Measurements from ENCODE around the gene ZNF491.

The ZNF491 gene

DNA sequence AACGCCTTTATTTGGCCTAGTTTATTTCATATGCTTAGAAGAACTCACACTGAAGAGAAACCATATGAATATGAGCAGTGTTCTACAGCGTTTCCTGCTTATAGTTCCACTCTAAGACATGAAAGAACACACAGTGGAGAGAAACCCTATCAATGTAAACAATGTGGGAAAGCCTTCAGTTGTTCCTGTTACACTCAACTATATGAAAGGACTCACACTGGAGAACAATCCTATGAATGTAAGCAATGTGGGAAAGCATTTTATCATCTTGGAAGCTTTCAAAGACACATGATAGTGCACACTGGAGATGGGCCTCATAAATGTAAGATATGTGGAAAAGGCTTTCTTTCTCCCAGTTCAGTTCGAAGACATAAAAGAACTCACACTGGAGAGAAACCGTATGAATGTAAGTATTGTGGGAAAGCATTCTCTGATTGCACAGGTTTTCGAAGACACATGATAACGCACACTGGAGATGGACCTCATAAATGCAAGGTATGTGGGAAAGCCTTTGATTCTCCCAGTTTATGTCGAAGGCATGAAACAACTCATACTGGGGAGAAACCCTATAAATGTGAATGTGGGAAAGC is 17.8 kb upstream of the ZNF491 start:
- H2AFZ ChIP-seq (ENCODE audit: low read depth) = no peak overlapping the region
- H3K27ac ChIP-seq = no peak overlapping the region
- H3K36me3 ChIP-seq (ENCODE audit: insufficient read depth) = no peaks in the 10 kb centered on the region; the same call in 1 of the 2 replicates
- no peak overlapping the region for H3K4me3 ChIP-seq (IDR thresholded peaks at IDR 0.05; ENCODE audit: insufficient read depth, low read depth, low read length)
- no peaks in the 10 kb centered on the region for H3K79me2 ChIP-seq (ENCODE audit: insufficient read depth, low read depth)
- no peaks in the 10 kb centered on the region for H4K20me1 ChIP-seq (ENCODE audit: insufficient read depth)
- H3K27me3 ChIP-seq (ENCODE audit: insufficient read depth, low read depth) = no peaks in the 10 kb centered on the region
- no peak overlapping the region for H3K9ac ChIP-seq
- H3K4me1 ChIP-seq (ENCODE audit: low read depth, poor library complexity, severe bottlenecking) = no peaks in the 10 kb centered on the region
- no peak overlapping the region for H3K4me2 ChIP-seq
- TF ChIP-seq, protein P1, sequence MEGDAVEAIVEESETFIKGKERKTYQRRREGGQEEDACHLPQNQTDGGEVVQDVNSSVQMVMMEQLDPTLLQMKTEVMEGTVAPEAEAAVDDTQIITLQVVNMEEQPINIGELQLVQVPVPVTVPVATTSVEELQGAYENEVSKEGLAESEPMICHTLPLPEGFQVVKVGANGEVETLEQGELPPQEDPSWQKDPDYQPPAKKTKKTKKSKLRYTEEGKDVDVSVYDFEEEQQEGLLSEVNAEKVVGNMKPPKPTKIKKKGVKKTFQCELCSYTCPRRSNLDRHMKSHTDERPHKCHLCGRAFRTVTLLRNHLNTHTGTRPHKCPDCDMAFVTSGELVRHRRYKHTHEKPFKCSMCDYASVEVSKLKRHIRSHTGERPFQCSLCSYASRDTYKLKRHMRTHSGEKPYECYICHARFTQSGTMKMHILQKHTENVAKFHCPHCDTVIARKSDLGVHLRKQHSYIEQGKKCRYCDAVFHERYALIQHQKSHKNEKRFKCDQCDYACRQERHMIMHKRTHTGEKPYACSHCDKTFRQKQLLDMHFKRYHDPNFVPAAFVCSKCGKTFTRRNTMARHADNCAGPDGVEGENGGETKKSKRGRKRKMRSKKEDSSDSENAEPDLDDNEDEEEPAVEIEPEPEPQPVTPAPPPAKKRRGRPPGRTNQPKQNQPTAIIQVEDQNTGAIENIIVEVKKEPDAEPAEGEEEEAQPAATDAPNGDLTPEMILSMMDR (conservative IDR thresholded peaks at IDR 0.05; ENCODE audit: low read depth, low read length) = no peak

DNA sequence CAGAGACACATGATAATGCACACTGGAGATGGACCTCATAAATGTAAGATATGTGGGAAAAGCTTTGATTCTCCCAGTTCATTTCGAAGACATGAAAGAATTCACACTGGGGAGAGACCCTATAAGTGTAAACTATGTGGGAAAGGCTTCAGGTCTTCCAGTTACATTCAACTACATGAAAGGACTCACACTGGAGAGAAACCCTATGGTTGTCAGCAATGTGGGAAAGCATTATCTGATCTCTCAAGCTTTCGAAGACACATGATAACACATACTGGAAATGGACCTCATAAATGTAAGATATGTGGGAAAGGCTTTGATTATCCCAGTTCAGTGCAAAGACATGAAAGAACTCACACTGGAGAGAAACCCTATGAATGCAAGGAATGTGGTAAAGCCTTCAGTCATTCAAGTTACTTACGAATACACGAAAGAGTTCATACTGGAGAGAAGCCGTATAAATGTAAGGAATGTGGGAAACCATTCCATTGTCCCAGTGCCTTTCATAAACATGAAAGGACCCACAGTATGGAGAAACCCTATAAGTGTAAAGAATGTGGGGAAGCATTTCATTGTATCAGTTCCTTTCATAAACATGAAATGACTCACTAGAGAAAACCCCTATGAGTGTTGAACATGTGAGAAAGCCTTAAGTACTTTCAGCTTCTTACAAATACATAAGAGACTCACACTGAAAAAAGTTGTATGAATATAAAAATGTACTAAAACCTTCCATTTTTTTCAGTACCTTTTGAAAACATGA is 16.8 kb upstream of the ZNF491 start:
- no peak overlapping the region for H3K9ac ChIP-seq
- H3K4me1 ChIP-seq (ENCODE audit: low read depth, poor library complexity, severe bottlenecking) = no peaks in the 10 kb centered on the region
- TF ChIP-seq, protein P1 (conservative IDR thresholded peaks at IDR 0.05; ENCODE audit: low read depth, low read length) = no peak
- no peak overlapping the region for H3K4me2 ChIP-seq
- H3K4me3 ChIP-seq (IDR thresholded peaks at IDR 0.05; ENCODE audit: insufficient read depth, low read depth, low read length) = no peak overlapping the region
- H3K27ac ChIP-seq = no peak overlapping the region
- H2AFZ ChIP-seq (ENCODE audit: low read depth) = no peak overlapping the region
- no peaks in the 10 kb centered on the region for H3K27me3 ChIP-seq (ENCODE audit: insufficient read depth, low read depth)
- H3K36me3 ChIP-seq (ENCODE audit: insufficient read depth) = no peaks in the 10 kb centered on the region; the same call in 1 of the 2 replicates
- H3K79me2 ChIP-seq (ENCODE audit: insufficient read depth, low read depth) = no peaks in the 10 kb centered on the region
- no peaks in the 10 kb centered on the region for H4K20me1 ChIP-seq (ENCODE audit: insufficient read depth)

DNA sequence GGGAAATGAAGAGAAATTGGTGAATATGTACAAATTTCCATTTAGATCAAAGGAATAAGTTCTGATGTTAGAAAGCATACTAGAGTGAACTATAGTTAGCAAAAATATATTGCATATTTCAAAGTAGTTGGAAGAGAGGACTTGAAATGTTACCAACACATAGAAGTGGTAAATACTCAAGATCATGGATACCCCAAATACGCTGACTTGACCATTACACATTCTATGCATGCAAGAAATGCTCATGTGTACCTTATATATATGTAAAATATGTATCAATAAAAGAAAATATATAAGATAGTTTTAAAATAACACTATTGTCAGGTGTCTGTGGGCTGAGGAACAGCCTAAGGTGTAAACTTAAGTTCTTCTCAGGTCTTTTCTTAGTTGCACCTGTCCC is 14.6 kb upstream of the ZNF491 start:
- H3K4me1 ChIP-seq (ENCODE audit: low read depth, poor library complexity, severe bottlenecking) = no peaks in the 10 kb centered on the region
- H3K27me3 ChIP-seq (ENCODE audit: insufficient read depth, low read depth) = no peaks in the 10 kb centered on the region
- TF ChIP-seq, protein P1 (conservative IDR thresholded peaks at IDR 0.05; ENCODE audit: low read depth, low read length) = no peak
- no peak overlapping the region for H2AFZ ChIP-seq (ENCODE audit: low read depth)
- no peaks in the 10 kb centered on the region for H4K20me1 ChIP-seq (ENCODE audit: insufficient read depth)
- H3K4me2 ChIP-seq = no peak overlapping the region
- no peak overlapping the region for H3K9ac ChIP-seq
- no peaks in the 10 kb centered on the region; the same call in 1 of the 2 replicates for H3K36me3 ChIP-seq (ENCODE audit: insufficient read depth)
- no peak overlapping the region for H3K27ac ChIP-seq
- no peak overlapping the region for H3K4me3 ChIP-seq (IDR thresholded peaks at IDR 0.05; ENCODE audit: insufficient read depth, low read depth, low read length)
- no peaks in the 10 kb centered on the region for H3K79me2 ChIP-seq (ENCODE audit: insufficient read depth, low read depth)

DNA sequence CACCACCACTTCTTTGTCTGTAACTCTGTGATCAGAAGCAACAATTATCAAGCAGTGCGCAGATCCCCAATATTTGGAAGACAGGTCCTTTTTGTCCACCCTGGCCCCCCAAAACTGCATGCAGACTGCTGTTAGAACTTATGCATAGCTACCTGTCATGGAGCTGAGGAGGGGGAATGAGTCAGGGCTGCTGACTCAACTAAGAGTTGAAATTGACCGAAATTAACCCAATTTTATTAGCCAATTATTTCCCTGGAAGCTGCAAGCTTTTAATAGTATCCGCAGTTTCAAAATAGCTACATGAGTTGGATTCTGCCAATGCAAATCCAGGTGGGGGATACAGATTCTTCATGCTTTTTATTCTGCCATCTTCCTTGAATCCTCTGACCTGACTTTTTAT is 14.0 kb upstream of the ZNF491 start:
- Histone ChIP-seq H3K79me2 (ENCODE audit: insufficient read depth, low read depth) (no peaks in the 10 kb centered on the region), H3K4me2 (no peak overlapping the region), H3K36me3 (ENCODE audit: insufficient read depth) (no peaks in the 10 kb centered on the region; the same call in 1 of the 2 replicates), H4K20me1 (ENCODE audit: insufficient read depth) (no peaks in the 10 kb centered on the region), H3K4me3 (IDR thresholded peaks at IDR 0.05; ENCODE audit: insufficient read depth, low read depth, low read length) (no peak overlapping the region), H3K27me3 (ENCODE audit: insufficient read depth, low read depth) (no peaks in the 10 kb centered on the region), H3K9ac (no peak overlapping the region), H3K27ac (no peak overlapping the region), H2AFZ (ENCODE audit: low read depth) (no peak overlapping the region), H3K4me1 (ENCODE audit: low read depth, poor library complexity, severe bottlenecking) (no peaks in the 10 kb centered on the region)
- TF ChIP-seq, protein P1 (conservative IDR thresholded peaks at IDR 0.05; ENCODE audit: low read depth, low read length) = no peak

Measured in KMS-11 (cell line).